Spleen (tissue), 11 donors: ENCODE results near the gene CHST8. TPM values are rescaled to one million over a fixed set of nuclear protein-coding genes. Genes with fewer than 3 reads are reported as not detected.

Experiments used
- DNase-seq: peaks from one replicate; pipeline ENCODE4 v3.0.0-alpha.2; 2020
- H3K27ac ChIP-seq, 8 donors: fragments of 200-600 bp; sonication (generic) in 7 of 8; 1 replicate in 4 of 8; 2 replicates in 4 of 8; pipeline versions ENCODE4 v1.5.0 to v1.8.0; 2016 to 2021; ENCODE audit warnings: inconsistent platforms in 4 of 8, mild to moderate bottlenecking in 4 of 8, moderate library complexity in 1 of 8
- H3K27me3 ChIP-seq, 7 donors: fragments of 200-600 bp; sonication (generic) in 6 of 7; replicated peaks in 1 of 7; 1 replicate in 4 of 7; 2 replicates in 3 of 7; pipeline versions ENCODE4 v1.5.0 to v1.8.0; 2016 to 2021; ENCODE audit warnings: inconsistent platforms in 3 of 7, mild to moderate bottlenecking in 1 of 7
- H3K36me3 ChIP-seq, 6 donors: fragments of 200-600 bp; sonication (generic) in 5 of 6; 1 replicate in 4 of 6; 2 replicates in 2 of 6; pipeline versions ENCODE4 v1.5.0 to v1.8.0; 2016 to 2021; ENCODE audit warnings: inconsistent platforms in 2 of 6
- H3K4me1 ChIP-seq, 6 donors: fragments of 200-600 bp; sonication (generic) in 5 of 6; 1 replicate in 3 of 6; 2 replicates in 3 of 6; pipeline versions ENCODE4 v1.5.0 to v1.8.0; 2016 to 2021; ENCODE audit warnings: inconsistent platforms in 3 of 6
- H3K4me3 ChIP-seq, 8 donors: fragments of 200-600 bp; sonication (generic) in 7 of 8; 1 replicate in 4 of 8; 2 replicates in 4 of 8; pipeline versions ENCODE4 v1.5.0 to v1.8.0; 2016 to 2021; ENCODE audit warnings: inconsistent platforms in 4 of 8, mild to moderate bottlenecking in 4 of 8, moderate library complexity in 2 of 8
- H3K9me3 ChIP-seq, 8 donors: fragments of 200-600 bp; sonication (generic) in 7 of 8; 1 replicate in 4 of 8; 2 replicates in 4 of 8; pipeline versions ENCODE4 v1.5.0 to v1.8.0; 2016 to 2021; ENCODE audit warnings: inconsistent platforms in 4 of 8
- POLR2A ChIP-seq, 3 donors: fragments of 450-650 bp; IDR thresholded peaks; one replicate each; pipeline ENCODE4 v1.5.1; 2017; ENCODE audit warnings: antibody characterized with exemption in 3 of 3, mild to moderate bottlenecking in 1 of 3
- POLR2AphosphoS5 ChIP-seq, 3 donors: sonication (generic); formaldehyde crosslinking; IDR thresholded peaks; one replicate each; pipeline ENCODE4 v1.5.1; 2017; ENCODE audit warnings: antibody characterized with exemption in 3 of 3
- WGBS, 5 donors: extraction: QIAGEN DNeasy Blood & Tissue Kit in 3 of 5; methylation state at CpG; one replicate each; pipeline versions ENCODE4 v1.1.5 to v1.1.7; 2013 to 2018; 5-methylcytosine and 5-hydroxymethylcytosine counted together
- intact Hi-C: fragments of 100-400 bp; cut with DNase I; formaldehyde crosslinking; loops from one replicate; pipeline ENCODE4 v1.15.0; 2023; ENCODE audit warnings: low total_unique reads
- polyA plus RNA-seq, 3 donors: library from polyadenylated mRNA; stranded (reverse); fragments of 200-250 nt; gene quantifications; one replicate each; pipeline ENCODE4 v1.2.1, GENCODE V29; 2013
- total RNA-seq, 7 donors: library from RNA; depleted of rRNA in 3 of 7; stranded (reverse); fragments of >200 nt in 3 of 7; fragmentation: NEBNext Ultra II Directional in 4 of 7; extraction: Animal tissue kit (Norgen Biotek cat#: 25700) in 4 of 7; gene quantifications; one replicate each; pipeline versions ENCODE4 v1.1.0 to v1.2.1, GENCODE V29; 2016 to 2021
- TF ChIP-seq, protein P1 (sequence below), 11 experiments: fragments of 200-600 bp in 7 of 11; fragments of 450-650 bp in 4 of 11; sonication (generic) in 4 of 11; IDR thresholded peaks in 8 of 11; conservative IDR thresholded peaks in 3 of 11; 1 replicate in 7 of 11; 2 replicates in 4 of 11; pipeline versions ENCODE4 v1.4.0 to v1.8.0; 2016 to 2021; ENCODE audit warnings: antibody characterized with exemption in 11 of 11, inconsistent platforms in 4 of 11, mild to moderate bottlenecking in 1 of 11
- donor health status: healthy with polysubstance abuse.
- donor health status: DM: no; HTN: no; CAD: no; lungs with moderate emphysema.
- donor health status: DM: no; HTN: no; CAD: no.
- donor health status: Bipolar disorder and iron deficiency.
- donor health status: healthy.
- donor health status: DM: no; HTN: no; CAD: no.
- donor health status: DM: yes; HTN: yes; CAD: no.

The CHST8 gene
- total and polyA plus RNA-seq, 10 donors = 0.43 to 4.0 (median 1.6) TPM

DNA sequence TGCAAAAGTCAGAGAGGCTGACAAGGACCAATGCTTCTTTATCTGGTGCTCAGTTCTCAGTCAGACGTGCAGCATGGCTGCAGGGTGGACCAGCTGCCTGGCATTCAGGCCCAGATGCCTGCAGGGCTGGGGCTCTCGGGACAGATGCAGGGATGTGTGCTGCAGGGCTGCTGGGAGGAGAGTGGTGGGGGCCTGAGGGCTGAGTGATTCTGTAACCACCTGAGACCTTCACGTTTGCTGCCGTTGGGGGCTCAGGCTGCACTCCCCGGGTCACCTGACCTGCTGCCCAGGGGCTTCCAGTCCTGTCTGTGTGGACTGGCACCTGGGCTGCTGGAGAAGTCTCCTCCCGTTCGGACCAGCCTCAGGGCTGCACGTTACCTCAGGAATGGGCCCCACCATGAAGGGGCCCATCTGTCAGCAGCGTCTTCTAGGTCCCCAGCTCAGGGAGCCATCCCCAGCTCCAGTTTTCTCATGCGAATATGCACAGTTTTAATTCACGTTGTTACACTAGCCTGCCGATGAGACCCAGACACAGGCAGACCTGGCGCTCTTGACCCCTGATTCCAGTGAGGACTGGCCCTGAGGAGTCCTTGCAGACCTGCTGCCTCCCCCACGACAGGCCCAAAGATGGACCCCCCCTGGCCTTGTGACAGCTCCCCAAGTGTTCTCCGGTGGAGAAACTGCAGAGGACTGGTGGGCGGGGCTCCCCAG, 191.8 kb downstream of the CHST8 start:
- Histone ChIP-seq H3K27ac (no peak overlapping the region), H3K36me3 (peaks cover 0 to 39% (median 18%) of the 10 kb centered on the region in 6 donors), H3K27me3 (no peaks in the 10 kb centered on the region), H3K9me3 (no peaks in the 10 kb centered on the region), H3K4me1 (peaks cover 0 to 24% (median 8%) of the 10 kb centered on the region in 6 donors), H3K4me3 (no peak overlapping the region)
- WGBS, 5 donors = 81 to 91% (median 87%) methylated on average over 13 to 16 of the region's 16 CpGs
- TF ChIP-seq, protein P1, sequence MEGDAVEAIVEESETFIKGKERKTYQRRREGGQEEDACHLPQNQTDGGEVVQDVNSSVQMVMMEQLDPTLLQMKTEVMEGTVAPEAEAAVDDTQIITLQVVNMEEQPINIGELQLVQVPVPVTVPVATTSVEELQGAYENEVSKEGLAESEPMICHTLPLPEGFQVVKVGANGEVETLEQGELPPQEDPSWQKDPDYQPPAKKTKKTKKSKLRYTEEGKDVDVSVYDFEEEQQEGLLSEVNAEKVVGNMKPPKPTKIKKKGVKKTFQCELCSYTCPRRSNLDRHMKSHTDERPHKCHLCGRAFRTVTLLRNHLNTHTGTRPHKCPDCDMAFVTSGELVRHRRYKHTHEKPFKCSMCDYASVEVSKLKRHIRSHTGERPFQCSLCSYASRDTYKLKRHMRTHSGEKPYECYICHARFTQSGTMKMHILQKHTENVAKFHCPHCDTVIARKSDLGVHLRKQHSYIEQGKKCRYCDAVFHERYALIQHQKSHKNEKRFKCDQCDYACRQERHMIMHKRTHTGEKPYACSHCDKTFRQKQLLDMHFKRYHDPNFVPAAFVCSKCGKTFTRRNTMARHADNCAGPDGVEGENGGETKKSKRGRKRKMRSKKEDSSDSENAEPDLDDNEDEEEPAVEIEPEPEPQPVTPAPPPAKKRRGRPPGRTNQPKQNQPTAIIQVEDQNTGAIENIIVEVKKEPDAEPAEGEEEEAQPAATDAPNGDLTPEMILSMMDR (IDR thresholded peaks at IDR 0.05 in 8 of 11, conservative IDR thresholded peaks at IDR 0.05 in 3 of 11) = no peak
- TF ChIP-seq POLR2A (IDR thresholded peaks at IDR 0.05) = no peak
- TF ChIP-seq POLR2AphosphoS5 (IDR thresholded peaks at IDR 0.05) = no peak
- DNase-seq = peak; percentile 51
- intact Hi-C loops = no loop called here

DNA sequence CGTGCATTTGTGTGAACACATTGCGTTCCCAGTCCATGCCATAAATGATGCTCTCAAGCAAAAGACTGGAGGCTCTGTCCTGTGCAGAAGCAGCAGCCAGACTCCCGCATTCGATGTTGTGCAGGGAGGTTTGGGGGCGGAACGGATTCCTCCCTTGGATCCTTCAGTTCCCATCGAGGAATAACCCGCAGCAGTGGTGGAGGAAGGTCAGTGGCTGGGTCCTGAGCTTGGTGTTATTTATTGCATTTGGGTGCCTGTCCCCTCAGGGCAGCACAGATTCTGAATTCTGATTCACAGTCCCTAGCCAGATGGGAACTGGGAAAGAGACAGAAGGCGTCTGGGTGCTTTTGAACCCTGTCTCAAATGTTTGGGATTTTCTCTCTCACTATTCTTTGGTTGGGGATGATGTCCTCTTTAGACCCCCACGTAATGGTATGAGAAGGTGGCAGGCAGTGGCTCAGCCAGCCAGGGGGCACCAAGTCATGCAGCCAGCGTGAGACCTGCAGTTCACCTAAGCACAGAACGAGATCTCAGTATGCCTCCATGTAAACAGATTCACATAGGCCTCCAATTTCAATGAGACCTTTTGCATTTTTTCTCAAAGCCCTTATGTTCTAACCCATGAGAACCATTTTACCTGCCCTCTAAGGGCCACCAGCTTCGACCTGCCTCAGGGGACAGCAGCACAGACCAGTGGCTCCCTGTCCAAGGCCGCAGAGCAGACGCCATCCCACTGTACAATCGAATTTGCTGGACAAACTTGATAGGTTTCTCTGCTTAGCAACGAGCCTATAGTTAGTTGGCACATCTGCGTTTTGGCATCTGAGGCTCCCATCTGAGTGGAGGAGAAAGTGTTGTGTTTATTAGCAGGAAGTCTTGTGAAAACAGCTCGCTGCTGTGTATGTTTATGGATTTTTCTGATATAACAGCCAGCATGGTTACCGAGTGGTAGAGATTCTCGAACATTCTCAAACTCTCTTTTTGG, 192.7 kb downstream of the CHST8 start:
- H3K27ac ChIP-seq = no peak overlapping the region
- peak; percentile 41 for DNase-seq
- intact Hi-C loops = no loop called here

DNA sequence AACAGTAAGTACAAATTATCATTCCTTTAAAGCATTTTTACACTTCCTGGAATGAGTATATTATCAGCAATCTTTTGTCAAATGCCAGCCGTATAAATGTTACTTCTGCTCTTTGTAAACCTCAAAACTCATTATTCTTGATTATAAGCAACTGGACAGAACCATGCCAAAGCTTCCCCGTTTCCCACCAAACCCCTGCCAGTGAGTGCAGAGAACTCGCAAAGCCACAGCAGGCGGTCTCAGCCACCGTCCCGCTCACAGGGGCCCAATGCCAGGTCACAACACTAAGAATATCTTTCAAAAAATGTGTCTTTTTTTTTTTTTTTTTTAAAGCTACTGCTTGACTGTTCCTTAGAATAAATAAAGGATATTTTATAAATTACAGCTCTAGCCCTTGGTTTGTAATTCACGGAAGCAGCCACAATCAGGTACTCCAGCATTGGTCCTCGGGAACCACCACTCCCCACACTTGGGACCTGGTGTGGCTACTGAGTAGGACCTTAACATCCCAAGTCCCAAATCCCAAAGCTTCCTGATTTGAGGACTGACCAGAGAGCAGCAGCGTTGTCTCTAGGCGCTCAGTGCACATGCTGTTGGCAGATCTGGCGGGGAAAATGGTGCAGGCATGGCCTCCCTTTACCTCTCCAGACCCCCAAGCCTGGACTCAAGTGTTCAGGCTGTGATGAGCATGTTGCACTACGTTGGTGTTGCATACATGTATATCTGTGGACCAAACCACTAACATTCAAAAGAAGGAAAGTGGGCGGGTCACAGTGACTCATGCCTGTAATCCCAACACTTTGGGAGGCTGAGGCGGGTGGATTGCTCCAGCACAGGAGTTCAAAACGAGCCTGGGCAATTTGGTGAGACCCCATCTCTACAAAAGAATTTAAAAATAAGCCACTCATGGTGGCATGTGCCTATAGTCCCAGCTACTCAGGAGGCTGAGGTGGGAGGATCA, 193.9 kb downstream of the CHST8 start:
- intact Hi-C loops = no loop called here
- DNase-seq = peak; percentile 31
- Histone ChIP-seq H3K36me3 (peaks cover 0 to 38% (median 18%) of the 10 kb centered on the region in 6 donors), H3K27me3 (peaks cover 0 to 13% (median 0%) of the 10 kb centered on the region in 7 donors), H3K9me3 (no peaks in the 10 kb centered on the region), H3K4me1 (peaks cover 12 to 40% (median 22%) of the 10 kb centered on the region in 6 donors), H3K4me3 (no peak overlapping the region), H3K27ac (no peak overlapping the region)
- WGBS, 5 donors = 67 to 83% (median 74%) methylated on average over 12 to 15 of the region's 15 CpGs
- TF ChIP-seq POLR2AphosphoS5 (IDR thresholded peaks at IDR 0.05) = no peak
- TF ChIP-seq, protein P1 (IDR thresholded peaks at IDR 0.05 in 8 of 11, conservative IDR thresholded peaks at IDR 0.05 in 3 of 11) = no peak
- no peak for TF ChIP-seq POLR2A (IDR thresholded peaks at IDR 0.05)

More for the DNA sequence above, 192.7 kb downstream of the CHST8 start:
- Histone ChIP-seq H3K9me3 (no peaks in the 10 kb centered on the region), H3K4me3 (no peak overlapping the region), H3K4me1 (peaks cover 3 to 29% (median 14%) of the 10 kb centered on the region in 6 donors), H3K27me3 (peaks cover 0 to under 1% (median 0%) of the 10 kb centered on the region in 7 donors), H3K36me3 (peaks cover 0 to 39% (median 18%) of the 10 kb centered on the region in 6 donors)
- WGBS, 5 donors = 82 to 92% (median 87%) methylated on average over 20 to 21 of the region's 21 CpGs
- TF ChIP-seq POLR2AphosphoS5 (IDR thresholded peaks at IDR 0.05) = no peak
- TF ChIP-seq POLR2A (IDR thresholded peaks at IDR 0.05) = no peak
- TF ChIP-seq, protein P1 (IDR thresholded peaks at IDR 0.05 in 8 of 11, conservative IDR thresholded peaks at IDR 0.05 in 3 of 11) = no peak
